Stimulated activated CD8-positive, alpha-beta memory T cell treated with anti-CD3 and anti-CD28 coated beads, Interleukin-15, amount 100 ng/mL, for 4 hours (primary cell): ENCODE data around the gene ERN2.

Experiments
- DNase-seq, 2 donors: peaks; one replicate each; pipeline ENCODE4 v3.0.0-alpha.2; 2020; ENCODE audit warnings: low read depth in 2 of 2

ERN2 gene

DNA sequence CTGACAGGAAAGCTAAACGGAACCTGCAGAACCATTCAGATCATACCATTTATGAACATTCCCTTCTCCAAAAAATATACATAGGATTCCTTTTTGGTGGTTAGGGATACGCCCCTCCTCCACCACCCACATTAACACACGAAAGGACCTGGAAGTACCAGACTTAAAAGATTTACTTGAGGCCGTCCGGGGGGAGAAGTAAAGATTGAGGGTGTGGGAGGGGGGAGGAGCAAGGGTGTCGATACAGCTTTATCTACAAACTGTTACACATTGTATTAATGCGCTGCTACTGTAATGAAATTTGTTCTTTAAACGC lies 72.4 kb downstream of the ERN2 start:
- DNase-seq: no peak
